Adipose tissue (tissue), 3 donors: ENCODE results near the gene KRTAP10-9. TPM values are rescaled to one million over a fixed set of nuclear protein-coding genes. Genes with fewer than 3 reads are reported as not detected.
"Not testable (repeated sequence)": the region's sequence is repeated elsewhere in the genome, so short reads cannot be mapped to it uniquely, and the experiment has no call there.

Source experiments
- H3K27ac ChIP-seq: one replicate; pipeline ENCODE4 v1.5.1; 2013; ENCODE audit warnings: low read depth, low read length
- WGBS, 3 donors: extraction: QIAGEN DNeasy Blood & Tissue Kit; methylation state at CpG; one replicate each; pipeline ENCODE4 v1.1.7; 2013; 5-methylcytosine and 5-hydroxymethylcytosine counted together
- polyA plus RNA-seq, 3 donors: library from polyadenylated mRNA; stranded (reverse); fragments of 200-250 nt; gene quantifications; one replicate each; pipeline ENCODE4 v1.2.3, GENCODE V29; 2013
- donor health status: healthy with polysubstance abuse.
- donor health status: Bipolar disorder and iron deficiency.
- donor health status: healthy.

Gene KRTAP10-9
- polyA plus RNA-seq, 3 donors: not detected

- 82 to 86% (median 84%) methylated on average over 8 of the region's 8 CpGs for whole genome bisulfite sequencing, 3 donors
- no peak within 1 kb of the TSS for H3K27ac ChIP-seq
These were observed 14.8 kb upstream of the KRTAP10-9 start, which contains the start of gene KRTAP10-8 for GRCh38 chr21:44612029-44612486. TSS of gene KRTAP10-8 (plus strand) at chr21:44612079. CDS start at chr21:44612101, 22 bp downstream.

GRCh38 chr21:44612669-44613229 is 14.1 kb upstream of the KRTAP10-9 start:
- H3K27ac ChIP-seq: no peak overlapping the region
- WGBS, 3 donors: 74 to 88% (median 79%) methylated on average over 12 to 13 of the region's 13 CpGs

GRCh38 chr21:44613386-44614155 is 13.3 kb upstream of the KRTAP10-9 start:
- WGBS, 3 donors: 73 to 89% (median 85%) methylated on average over 25 to 26 of the region's 26 CpGs
- H3K27ac ChIP-seq: no peak overlapping the region

GRCh38 chr21:44614161-44614631 is 12.7 kb upstream of the KRTAP10-9 start:
- H3K27ac ChIP-seq: no peak overlapping the region
- 72 to 86% (median 83%) methylated on average over 20 of the region's 20 CpGs for WGBS, 3 donors

DNA sequence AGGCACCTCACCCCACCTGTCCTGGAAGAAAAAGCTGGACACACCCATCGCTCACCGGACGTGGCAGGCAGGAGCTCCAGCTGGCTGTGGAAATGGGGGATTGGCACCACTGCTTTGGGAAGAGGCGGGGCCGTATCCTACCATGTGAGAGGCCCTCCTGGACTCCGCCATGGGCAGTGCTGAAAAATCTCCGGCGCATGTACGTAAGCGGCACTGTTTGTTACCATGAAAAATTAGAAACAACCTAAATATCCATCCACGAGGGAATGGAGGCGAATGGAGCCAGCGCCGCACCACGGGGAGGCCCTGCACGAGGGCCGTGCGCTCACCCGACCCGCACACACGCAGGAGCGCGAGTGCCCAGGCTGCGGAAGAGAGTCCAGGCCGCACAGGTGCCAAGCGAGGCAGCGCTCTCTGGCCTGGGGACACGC is 11.9 kb upstream of the KRTAP10-9 start:
- 81 to 88% (median 86%) methylated on average over 28 of the region's 28 CpGs for WGBS, 3 donors
- H3K27ac ChIP-seq: no peak overlapping the region

DNA sequence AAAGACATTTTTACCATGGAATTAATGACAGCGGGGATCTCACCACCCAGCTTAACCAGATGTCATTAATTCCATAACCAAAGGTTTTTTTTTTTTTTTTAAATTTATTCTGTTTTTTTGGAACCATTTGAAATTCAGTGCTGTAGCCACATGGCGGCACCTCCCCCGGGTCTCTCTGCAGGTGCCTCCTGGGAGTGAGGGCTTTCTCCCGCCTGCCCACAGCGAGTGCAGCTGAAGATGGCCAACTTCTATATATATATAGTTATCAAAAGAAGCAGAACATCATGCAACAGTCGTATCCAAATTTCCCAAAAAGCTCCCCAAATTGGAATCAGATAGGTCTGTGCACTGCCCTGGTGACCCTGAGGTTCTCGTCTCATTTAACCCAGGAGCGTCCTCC is 11.4 kb upstream of the KRTAP10-9 start:
- 58 to 79% (median 78%) methylated on average over 8 of the region's 8 CpGs for WGBS, 3 donors
- H3K27ac ChIP-seq: no peak overlapping the region

DNA sequence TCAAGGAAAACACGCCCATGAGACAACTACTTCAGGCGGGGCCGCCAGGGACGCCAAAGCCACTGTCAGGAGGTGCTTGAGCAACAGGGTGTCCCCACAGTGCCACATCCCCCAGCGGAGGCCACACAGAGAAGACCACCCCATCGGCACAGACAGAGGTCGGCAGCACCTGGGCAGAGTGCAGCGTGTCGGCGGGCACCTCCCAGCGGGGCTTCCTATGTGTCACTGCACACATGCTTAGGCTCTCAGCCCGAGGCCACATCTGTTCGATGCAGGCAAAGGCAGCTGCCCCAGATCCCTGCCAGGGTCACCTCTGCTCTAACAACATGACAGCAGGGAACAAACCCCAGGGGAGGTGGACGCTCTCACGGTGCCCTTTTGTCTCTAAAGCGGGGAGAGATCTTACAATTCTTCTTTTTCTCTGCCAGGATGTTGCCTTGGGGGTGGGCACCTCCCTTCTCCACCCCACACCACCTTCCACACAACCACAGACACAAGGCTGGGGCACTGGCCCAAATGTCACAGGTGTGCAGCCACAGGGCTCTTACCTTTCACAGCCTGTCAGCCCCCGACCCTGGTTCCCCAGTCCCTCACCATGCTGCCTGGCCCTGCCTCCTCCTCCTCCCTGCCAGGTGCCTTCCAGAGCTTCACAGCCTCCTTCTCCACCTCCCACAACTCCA is 10.8 kb upstream of the KRTAP10-9 start:
- H3K27ac ChIP-seq: no peak overlapping the region
- whole genome bisulfite sequencing, 3 donors: 58 to 80% (median 77%) methylated on average over 17 of the region's 17 CpGs

GRCh38 chr21:44616591-44616926 is 10.3 kb upstream of the KRTAP10-9 start:
- 69 to 85% (median 80%) methylated on average over 16 of the region's 16 CpGs for WGBS, 3 donors
- no peak overlapping the region for H3K27ac ChIP-seq

- 49 to 63% (median 60%) methylated on average over 8 of the region's 8 CpGs for WGBS, 3 donors
- H3K27ac ChIP-seq: no peak overlapping the region
These were observed 9.8 kb upstream of the KRTAP10-9 start for GRCh38 chr21:44617071-44617501.

DNA sequence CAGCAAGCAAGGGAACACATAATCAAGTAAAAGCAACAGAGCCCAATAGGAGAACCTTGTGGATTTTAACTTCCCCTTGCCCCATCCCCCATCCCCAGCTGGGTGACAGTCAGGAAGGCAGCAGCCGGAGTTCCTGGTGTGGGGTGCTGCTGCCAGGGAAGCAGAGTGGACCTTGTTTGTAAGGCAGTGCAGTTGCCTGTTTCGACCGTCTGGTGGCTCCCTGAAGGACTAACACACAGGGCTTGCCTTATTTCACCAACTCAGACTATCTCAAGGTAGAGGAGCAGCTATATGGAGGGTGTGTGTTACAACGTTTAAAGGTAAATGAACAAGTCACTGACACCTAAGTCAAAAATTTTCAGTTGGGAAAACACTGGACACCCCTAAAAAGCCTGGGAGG is 8.4 kb upstream of the KRTAP10-9 start:
- 8 to 27% (median 17%) methylated on average over 4 of the region's 4 CpGs for WGBS, 3 donors
- no peak overlapping the region for H3K27ac ChIP-seq

GRCh38 chr21:44618909-44619308 is 8.0 kb upstream of the KRTAP10-9 start:
- 34 to 68% (median 50%) methylated on average over 3 of the region's 3 CpGs for WGBS, 3 donors
- no peak overlapping the region for H3K27ac ChIP-seq

DNA sequence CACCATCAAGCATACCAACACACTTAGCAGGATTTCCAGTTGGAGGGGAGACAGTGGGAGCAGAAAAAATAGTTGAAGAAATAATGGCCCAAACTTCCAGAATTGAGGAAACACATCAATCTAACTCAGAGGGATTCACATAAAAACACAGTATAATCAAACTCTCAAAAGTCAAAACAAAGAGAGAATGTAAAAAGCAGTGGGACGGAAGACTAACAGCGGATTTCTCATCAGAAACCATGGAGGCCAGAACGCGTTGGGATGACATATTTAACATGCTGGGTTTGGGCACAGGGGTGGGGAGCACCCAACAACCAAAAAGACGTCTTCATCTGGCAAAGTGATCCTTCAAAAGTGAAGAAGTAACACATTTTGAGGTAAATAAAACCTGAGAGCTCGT is 7.0 kb upstream of the KRTAP10-9 start:
- WGBS, 3 donors: 77 to 88% (median 87%) methylated on average over 6 of the region's 6 CpGs
- H3K27ac ChIP-seq: no peak overlapping the region

DNA sequence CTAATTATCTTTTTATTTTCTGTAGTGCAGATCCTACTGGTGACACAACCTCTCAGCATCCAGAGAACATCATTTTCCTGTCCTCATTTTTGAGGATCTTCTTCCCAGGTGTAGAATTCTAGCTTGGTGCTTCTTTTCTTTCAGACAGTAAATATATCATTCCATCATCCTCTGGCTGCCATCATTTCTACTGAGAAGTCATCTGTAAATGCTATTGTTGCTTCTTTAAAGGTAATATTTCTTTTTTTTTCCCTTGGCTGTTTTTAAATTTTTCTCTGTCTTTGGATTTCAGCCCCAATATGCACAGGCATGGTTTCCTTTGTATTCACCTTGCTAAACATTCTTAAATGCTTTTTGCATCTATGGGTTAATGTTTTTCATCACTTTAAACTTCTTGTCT is 3.3 kb upstream of the KRTAP10-9 start:
- no peak overlapping the region for H3K27ac ChIP-seq

- WGBS, 3 donors: 85 to 89% (median 86%) methylated on average over 7 of the region's 7 CpGs
- no peak overlapping the region for H3K27ac ChIP-seq
These were observed 1.1 kb upstream of the KRTAP10-9 start for GRCh38 chr21:44625756-44626155.

GRCh38 chr21:44626262-44626661 is 631 bp upstream of the KRTAP10-9 start:
- 69 to 73% (median 72%) methylated on average over 8 to 10 of the region's 10 CpGs for WGBS, 3 donors
- H3K27ac ChIP-seq: no peak overlapping the region

GRCh38 chr21:44627181-44627822 is 409 bp downstream of the KRTAP10-9 start:
- WGBS, 3 donors: 78 to 86% (median 82%) methylated on average over 13 to 17 of the region's 20 CpGs

GRCh38 chr21:44627831-44628233 is 939 bp downstream of the KRTAP10-9 start:
- 34 to 51% (median 43%) methylated on average over 9 to 15 of the region's 15 CpGs for WGBS, 3 donors
- not testable (repeated sequence) for H3K27ac ChIP-seq

More at GRCh38 chr21:44627181-44627822, 409 bp downstream of the KRTAP10-9 start:
- not testable (repeated sequence) for H3K27ac ChIP-seq

DNA sequence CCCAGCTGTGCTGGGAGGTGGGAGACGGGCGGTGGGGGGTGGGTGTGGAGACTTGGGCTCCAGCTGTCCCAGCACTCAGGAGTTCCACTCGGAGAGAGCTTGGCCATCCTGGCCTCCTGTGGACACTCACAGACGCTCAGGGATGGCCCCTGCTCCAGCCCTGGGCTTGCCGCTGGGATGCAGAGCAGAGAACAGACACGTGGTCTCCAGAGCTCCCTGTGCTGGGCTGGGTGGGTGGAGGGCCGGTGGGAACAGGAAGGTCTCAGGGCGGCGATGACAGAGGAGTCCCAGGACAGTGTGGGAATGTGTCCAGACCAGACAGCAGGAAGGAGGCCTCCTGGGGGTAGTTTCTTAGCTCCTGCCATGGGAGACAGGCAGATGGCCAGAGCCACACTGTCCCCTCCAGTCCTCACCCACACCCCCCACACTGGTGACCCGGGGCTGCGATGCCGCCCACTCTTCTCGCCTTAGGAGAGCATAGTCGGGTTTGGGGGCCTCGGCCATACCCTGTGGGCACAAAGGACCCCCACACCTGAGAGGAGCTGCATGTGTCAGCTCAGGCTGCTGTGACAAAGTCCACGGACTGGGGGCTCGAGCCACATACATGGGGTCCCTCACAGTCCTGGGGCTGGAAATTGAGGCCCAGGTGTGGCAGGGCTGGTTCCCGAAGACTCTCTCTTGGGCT is 2.0 kb downstream of the KRTAP10-9 start:
- 66 to 75% (median 75%) methylated on average over 18 of the region's 18 CpGs for WGBS, 3 donors

More for the DNA sequence above, 2.0 kb downstream of the KRTAP10-9 start:
- no peak overlapping the region for H3K27ac ChIP-seq
